ENCODE measurements around the gene WNT2.
"Not testable (repeated sequence)": the region's sequence is repeated elsewhere in the genome, so short reads cannot be mapped to it uniquely, and the experiment has no call there.

WNT2 gene

DNA sequence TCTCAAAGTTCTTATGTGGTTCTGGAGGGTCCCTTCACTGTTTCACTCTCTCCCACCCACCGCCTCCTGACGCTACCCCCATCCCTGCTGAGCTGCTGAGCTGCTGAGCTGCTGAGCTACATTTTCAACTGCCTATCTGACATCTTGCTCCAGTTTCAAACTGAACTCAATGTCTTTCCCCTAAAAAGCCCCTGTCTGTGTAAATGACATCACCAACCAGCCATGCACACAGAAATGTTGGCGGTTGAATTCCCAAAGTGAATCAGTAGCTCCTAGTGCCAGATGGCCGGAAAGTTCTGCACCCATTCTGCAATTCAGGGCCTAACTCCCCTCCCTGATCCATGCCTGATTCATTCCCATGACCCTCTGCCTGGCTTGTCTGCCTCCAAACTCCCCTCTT lies 71.2 kb downstream of the WNT2 start:
- DNase-seq = no peak

- no peak for DNase-seq
Measured at GRCh38 chr7:117250801-117251200, 72.1 kb downstream of the WNT2 start.

GRCh38 chr7:117250245-117250644 lies 72.6 kb downstream of the WNT2 start:
- no peak for DNase-seq

- no peak for DNase-seq
Measured at GRCh38 chr7:117249696-117250095, 73.2 kb downstream of the WNT2 start.

DNA sequence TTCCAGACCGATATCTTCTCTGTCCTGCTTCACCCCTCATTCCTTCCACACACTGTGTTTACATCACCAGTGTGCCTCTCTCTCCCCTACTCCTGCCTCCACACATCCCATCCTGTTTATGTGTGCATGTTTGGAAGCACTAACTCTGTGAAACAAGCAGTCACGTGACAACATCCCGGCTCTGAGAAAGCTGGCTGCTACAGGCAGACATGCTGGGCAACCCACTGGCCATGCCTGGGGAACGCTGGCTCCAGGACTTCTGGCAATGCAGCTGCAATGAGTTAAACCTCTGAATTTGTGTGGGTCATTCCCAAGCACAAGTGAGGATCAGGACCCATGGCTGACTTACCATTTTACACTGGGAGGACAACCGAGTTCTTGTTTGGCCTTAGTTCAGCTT lies 74.0 kb downstream of the WNT2 start:
- DNase-seq = no peak

DNA sequence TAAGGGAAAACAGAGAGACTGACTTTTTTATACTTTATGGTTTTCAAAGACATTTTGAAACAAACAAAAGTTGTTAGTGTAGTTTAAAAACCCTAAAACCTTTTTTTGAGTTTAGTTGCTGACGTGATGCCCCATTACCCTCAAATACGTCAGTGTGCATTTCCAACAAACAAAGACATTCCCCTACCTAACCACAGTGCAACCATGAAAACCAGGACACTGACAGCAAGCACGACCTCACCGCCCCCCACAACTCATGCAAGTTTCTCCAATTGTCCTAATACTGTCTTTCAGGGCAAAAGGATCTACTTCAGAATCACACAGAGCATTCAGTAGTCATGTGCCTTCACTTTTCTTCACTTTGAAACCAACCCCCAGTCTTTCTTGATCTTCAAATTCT lies 75.0 kb downstream of the WNT2 start:
- no peak for DNase-seq

- DNase-seq = not testable (repeated sequence)
Measured at GRCh38 chr7:117245703-117246102, 77.2 kb downstream of the WNT2 start.

DNA sequence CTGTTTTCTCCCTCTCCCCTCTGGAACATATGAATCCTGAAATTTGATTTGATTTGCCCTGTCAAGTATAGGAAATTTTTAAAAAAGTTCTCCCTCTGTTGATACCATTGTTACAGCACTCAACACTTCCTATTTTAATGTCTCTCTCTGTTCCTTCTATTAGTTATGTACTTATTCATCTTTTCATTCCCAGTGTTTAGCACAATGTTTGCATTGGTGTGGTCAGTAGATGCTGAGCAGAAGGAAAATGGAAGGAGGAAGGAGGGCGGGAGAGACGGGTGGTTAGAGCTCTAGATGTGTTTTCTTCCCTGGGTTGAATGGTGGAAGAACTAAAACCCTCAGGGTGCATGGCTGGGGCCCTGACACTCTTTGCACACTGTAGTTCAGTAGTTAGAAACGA lies 79.5 kb downstream of the WNT2 start:
- DNase-seq = no peak

GRCh38 chr7:117241088-117241487 lies 81.8 kb downstream of the WNT2 start:
- no peak for DNase-seq

- no peak for DNase-seq
Measured at GRCh38 chr7:117238937-117239336, 83.9 kb downstream of the WNT2 start.

- DNase-seq = no peak
Measured at GRCh38 chr7:117238472-117238871, 84.4 kb downstream of the WNT2 start.

GRCh38 chr7:117237646-117238045 lies 85.2 kb downstream of the WNT2 start:
- no peak for DNase-seq

- DNase-seq = no peak
Measured at GRCh38 chr7:117231047-117231359, 91.9 kb downstream of the WNT2 start.

- DNase-seq = no peak
Measured at GRCh38 chr7:117230276-117231046, 92.4 kb downstream of the WNT2 start.

DNA sequence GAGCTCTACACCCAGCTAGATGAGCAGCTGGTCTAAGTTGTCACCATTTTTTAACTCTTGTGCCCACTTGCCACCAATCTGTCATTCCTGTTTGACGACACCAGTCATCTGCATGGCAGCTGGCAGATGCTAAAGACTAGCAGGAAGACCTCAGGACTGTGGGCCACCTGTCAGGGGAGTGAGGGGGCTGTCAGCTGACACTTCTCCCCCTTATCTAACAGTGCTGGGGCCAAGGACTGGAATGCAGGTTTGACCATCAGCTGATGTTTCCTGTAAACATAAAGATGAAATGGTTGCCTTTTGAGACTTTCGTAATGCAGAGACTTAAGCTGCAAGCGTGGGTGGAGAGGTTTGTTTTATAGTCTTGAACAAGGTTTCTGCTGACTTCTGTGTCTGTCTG lies 93.5 kb downstream of the WNT2 start:
- DNase-seq = no peak

- no peak for DNase-seq
Measured at GRCh38 chr7:117227091-117227490, 95.8 kb downstream of the WNT2 start.

GRCh38 chr7:117225536-117225935 lies 97.3 kb downstream of the WNT2 start:
- no peak for DNase-seq

Measured in CD4-positive, alpha-beta T cell treated with Interleukin-6 for 4 hours (primary cell).